RPMI7951 (cell line): ENCODE data around the gene CTSL. TPM values are rescaled to one million over a fixed set of nuclear protein-coding genes. Genes with fewer than 3 reads are reported as not detected.
"Not testable (repeated sequence)": the region's sequence is repeated elsewhere in the genome, so short reads cannot be mapped to it uniquely, and the experiment has no call there.

Experiments
- DNase-seq: peaks from one replicate; pipeline ENCODE4 v3.0.0-alpha.2; 2012; ENCODE audit warnings: low read depth
- total RNA-seq: library from RNA; depleted of rRNA; stranded (reverse); fragments of >200 nt; shearing (Covaris generic); gene quantifications from 2 replicates; pipeline ENCODE4 v1.2.3, GENCODE V29; 2014; rRNA removed

CTSL gene
- total RNA-seq, 1 experiment from 2014 or later, result 168 TPM

- DNase-seq, result not testable (repeated sequence)
Measured at GRCh38 chr9:87758330-87758729, 32.4 kb downstream of the CTSL start.

GRCh38 chr9:87759980-87760379 is 34.1 kb downstream of the CTSL start:
- not testable (repeated sequence) for DNase-seq

DNA sequence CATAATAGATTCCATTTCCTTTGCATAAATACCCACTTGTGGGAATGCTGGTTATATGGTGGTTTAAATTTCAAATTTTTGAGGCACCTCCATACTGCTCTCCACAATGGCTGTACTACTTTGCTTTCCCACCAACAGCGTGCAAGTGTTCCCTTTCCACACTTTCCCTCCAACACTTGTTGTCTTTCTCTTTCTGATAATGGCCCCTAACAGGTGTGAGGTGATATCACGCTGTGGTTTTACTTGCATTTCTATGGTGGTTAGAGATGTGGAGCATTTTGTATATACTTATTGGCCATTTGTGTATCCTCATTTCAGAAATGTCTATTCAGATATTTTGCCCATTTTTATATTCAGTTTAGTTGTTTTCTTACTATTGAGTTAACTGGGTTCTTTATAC is 34.6 kb downstream of the CTSL start:
- no peak for DNase-seq

DNA sequence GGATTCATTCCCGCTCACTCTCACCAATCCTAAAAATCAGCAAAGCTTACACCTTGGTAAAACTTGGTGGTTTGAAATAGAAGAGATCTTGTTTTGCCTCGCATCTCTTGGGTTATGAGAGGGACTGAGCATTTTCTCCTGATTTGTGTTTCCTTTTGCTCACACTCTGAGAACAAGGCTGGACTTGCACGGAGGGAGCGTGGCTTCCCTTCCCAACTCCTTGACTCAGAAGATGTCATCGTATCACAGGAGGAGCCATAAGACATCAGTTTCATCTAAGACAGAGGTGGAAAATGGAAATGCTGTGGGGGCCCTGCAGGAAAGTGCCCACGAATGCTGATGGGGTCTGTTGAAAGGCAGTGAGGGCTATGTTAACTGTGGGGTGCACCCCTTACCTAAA is 37.4 kb downstream of the CTSL start:
- DNase-seq, result no peak

- DNase-seq, result no peak
Measured at GRCh38 chr9:87765521-87765920, 39.6 kb downstream of the CTSL start.

GRCh38 chr9:87766697-87767096 is 40.8 kb downstream of the CTSL start:
- DNase-seq, result no peak

- DNase-seq, result no peak
Measured at GRCh38 chr9:87770616-87771315, 44.8 kb downstream of the CTSL start.

DNA sequence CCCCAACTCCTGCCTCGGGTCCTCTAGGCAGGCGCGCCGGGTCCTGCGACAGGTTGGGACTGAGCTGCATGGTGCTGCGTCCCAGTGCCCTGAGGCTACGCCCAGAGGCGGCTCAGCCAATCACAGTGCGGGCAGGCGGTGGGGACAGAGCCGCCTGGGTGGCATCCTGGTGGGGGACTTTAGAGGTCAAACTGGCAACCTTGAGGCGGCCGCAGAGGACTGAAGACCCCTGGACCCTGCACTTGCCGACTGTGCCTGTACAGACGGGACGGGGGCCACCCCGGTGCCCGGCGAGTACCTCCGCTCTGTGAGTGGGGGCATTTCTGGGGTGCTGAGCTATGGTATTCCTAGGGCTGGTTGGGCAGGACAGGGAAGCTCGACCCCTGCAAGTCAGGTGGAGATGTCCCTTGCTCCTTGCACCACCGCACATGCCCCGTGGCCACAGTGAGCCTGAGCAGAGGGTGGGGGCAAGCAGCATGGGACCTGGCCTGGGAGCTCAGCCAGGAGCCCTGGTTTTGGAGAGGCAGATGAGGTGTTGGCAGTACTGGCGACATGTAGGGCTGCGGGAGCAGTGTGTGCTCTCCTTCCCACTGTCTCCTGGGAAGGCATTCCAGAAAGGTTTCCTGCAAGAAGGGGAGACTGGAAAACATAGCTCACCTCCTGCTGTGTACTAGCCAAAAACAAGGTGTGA is 45.5 kb downstream of the CTSL start:
- no peak for DNase-seq

GRCh38 chr9:87776481-87777379 is 50.8 kb downstream of the CTSL start:
- no peak for DNase-seq

GRCh38 chr9:87778996-87779395 is 53.1 kb downstream of the CTSL start:
- no peak for DNase-seq

Other genes starting within 250 kb of the CTSL start
- 0.12 and 0.20 TPM in 2 replicates for gene DAPK1, start 228.3 kb upstream of the CTSL start, total RNA-seq
- gene SPATA31E1, start 156.8 kb downstream of the CTSL start, total RNA-seq, result not detected in 2 replicates
- not detected in 2 replicates for gene SPATA31C1, start 191.8 kb downstream of the CTSL start, total RNA-seq
- 3.7 and 5.6 TPM in 2 replicates for gene CDK20, start 248.4 kb downstream of the CTSL start, total RNA-seq